GM23338 (cell line): ENCODE measurements around the gene ZNF665.
"Not testable (repeated sequence)": the region's sequence is repeated elsewhere in the genome, so short reads cannot be mapped to it uniquely, and the experiment has no call there.

Source experiments
- CREB1 ChIP-seq: fragments of 250-450 bp; sonication (Bioruptor Pico); IDR thresholded peaks from 2 replicates; pipeline ENCODE4 v1.5.0; 2020; ENCODE audit warnings: low read depth, mild to moderate bottlenecking, moderate library complexity
- CTCF ChIP-seq, 2 experiments: fragments of 200-600 bp in 1 of 2; sonication (generic) in 1 of 2; conservative IDR thresholded peaks; 2 replicates each; pipeline versions ENCODE4 v1.5.1 to v1.6.1; 2016 to 2017; ENCODE audit warnings: antibody characterized with exemption in 2 of 2, low read depth in 2 of 2, mild to moderate bottlenecking in 2 of 2, moderate library complexity in 1 of 2
- ETS1 ChIP-seq: IDR thresholded peaks from 2 replicates; pipeline ENCODE4 v1.6.1; 2016; ENCODE audit warnings: antibody characterized with exemption
- EZH2 ChIP-seq: fragments of 200-600 bp; sonication (generic); IDR thresholded peaks from one replicate; pipeline ENCODE4 v1.8.0; 2017; ENCODE audit warnings: antibody characterized with exemption, mild to moderate bottlenecking, low read depth; ENCODE audit not compliant: unreplicated experiment
- EZH2phosphoT487 ChIP-seq: fragments of 200-600 bp; sonication (generic); IDR thresholded peaks from one replicate; pipeline ENCODE4 v1.8.1; 2018; ENCODE audit warnings: antibody characterized with exemption; ENCODE audit not compliant: unreplicated experiment
- JUNB ChIP-seq: IDR thresholded peaks from one replicate; pipeline ENCODE4 v1.6.1; 2016; ENCODE audit warnings: antibody characterized with exemption; ENCODE audit not compliant: unreplicated experiment
- NANOG ChIP-seq: IDR thresholded peaks from 2 replicates; pipeline ENCODE4 v1.6.1; 2016; ENCODE audit warnings: antibody characterized with exemption, borderline replicate concordance
- POLR2AphosphoS5 ChIP-seq: IDR thresholded peaks from 2 replicates; pipeline ENCODE4 v1.6.1; 2016; ENCODE audit warnings: antibody characterized with exemption, low read depth
- REST ChIP-seq: IDR thresholded peaks from one replicate; pipeline ENCODE4 v1.6.1; 2018; ENCODE audit warnings: antibody characterized with exemption; ENCODE audit not compliant: unreplicated experiment
- STAT1 ChIP-seq: IDR thresholded peaks from one replicate; pipeline ENCODE4 v1.6.1; 2016; ENCODE audit warnings: antibody characterized with exemption; ENCODE audit not compliant: unreplicated experiment
- ZNF114 ChIP-seq: fragments of 250-450 bp; sonication (Bioruptor Pico); IDR thresholded peaks from 2 replicates; pipeline ENCODE4 v1.5.0; 2020; ENCODE audit warnings: mild to moderate bottlenecking, moderate library complexity
- ZNF462 ChIP-seq: fragments of 250-450 bp; sonication (Bioruptor Pico); IDR thresholded peaks from 2 replicates; pipeline ENCODE4 v1.5.0; 2020; ENCODE audit warnings: mild to moderate bottlenecking, moderate library complexity

GRCh38 chr19:53126733-53127526, 66.2 kb downstream of the ZNF665 start:
- not testable (repeated sequence) for TF ChIP-seq POLR2AphosphoS5; CTCF (conservative IDR thresholded peaks at IDR 0.05; ENCODE audit: low read depth in 2 of 2); EZH2; EZH2phosphoT487; REST; ZNF114 (CRISPR knock-in tag); NANOG; CREB1 (CRISPR knock-in tag); STAT1; ETS1; JUNB; ZNF462 (CRISPR knock-in tag)
